Measurements from ENCODE around the gene UPK1B. TPM values are rescaled to one million over a fixed set of nuclear protein-coding genes. Genes with fewer than 3 reads are reported as not detected.

The UPK1B gene
- total and polyA plus RNA-seq, 2 donors (not counting 3 experiments of a cell fraction or from before 2014, with no cell fraction given): not detected

DNA sequence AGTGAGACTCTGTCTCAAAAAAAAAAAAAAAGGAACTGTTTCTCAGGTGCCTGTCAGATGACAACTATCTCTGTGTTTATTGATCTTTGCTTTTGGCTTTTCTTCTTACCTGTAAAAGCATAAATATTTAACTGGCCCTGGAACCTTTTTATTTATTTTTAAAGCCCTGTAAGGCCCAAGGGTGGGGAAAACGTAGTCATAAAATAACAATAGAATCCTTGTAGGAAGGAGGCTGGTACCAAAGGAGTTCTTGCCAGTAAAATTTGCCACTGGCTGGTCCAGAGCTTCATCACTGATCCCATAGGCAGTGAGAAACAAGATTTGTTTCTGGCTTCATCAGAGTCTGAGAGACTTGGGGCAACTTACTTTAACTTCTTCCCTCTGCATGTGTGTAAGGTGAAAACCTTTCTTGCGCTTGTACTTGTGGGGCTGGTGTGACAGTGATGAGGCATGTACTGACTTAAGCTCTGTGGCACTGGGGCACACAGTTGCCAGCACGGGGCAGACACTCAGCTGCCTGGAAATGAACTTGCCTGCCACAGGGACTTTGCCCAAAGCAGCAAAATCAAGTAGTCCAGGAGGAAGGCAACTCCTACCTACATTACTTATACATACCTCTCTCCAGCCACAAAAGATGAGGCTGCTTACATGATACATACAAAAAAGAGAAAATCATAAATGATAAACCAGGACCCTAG is 47.7 kb downstream of the UPK1B start:
- DNase-seq (ENCODE audit: low read depth, low spot score) (no peak), FAIRE-seq (no peak)
- Histone ChIP-seq H3K4me3 (replicated peaks in 1 of 3; ENCODE audit: insufficient read depth in 1 of 3, low read depth in 1 of 3, low read length in 3 of 3) (no peak overlapping the region), H3K9me3 (replicated peaks; ENCODE audit: control insufficient read depth, insufficient read depth, low read length) (no peaks in the 10 kb centered on the region), H3K4me1 (ENCODE audit: control insufficient read depth, extremely low read depth, insufficient read depth, low read length) (no peaks in the 10 kb centered on the region), H2AFZ (ENCODE audit: low read depth, low read length) (no peak overlapping the region), H3K27ac (ENCODE audit: insufficient read depth, low read depth, low read length) (no peak overlapping the region), H3K4me2 (ENCODE audit: insufficient read depth, low read length) (no peak overlapping the region), H3K9ac (replicated peaks; ENCODE audit: extremely low read depth, insufficient read depth, low read length) (no peak overlapping the region), H3K27me3 (ENCODE audit: control insufficient read depth in 2 of 2, insufficient read depth in 2 of 2, low read length in 2 of 2) (no peaks in the 10 kb centered on the region), H3K79me2 (ENCODE audit: control insufficient read depth, insufficient read depth, low read length) (no peaks in the 10 kb centered on the region), H3K36me3 (ENCODE audit: control insufficient read depth in 2 of 2, extremely low read depth in 1 of 2, insufficient read depth in 2 of 2, low read length in 2 of 2) (peaks cover 0 to 27% of the 10 kb centered on the region in 2 experiments), H4K20me1 (replicated peaks; ENCODE audit: control insufficient read depth, extremely low read depth, insufficient read depth, low read length) (no peaks in the 10 kb centered on the region), H3K9me1 (replicated peaks; ENCODE audit: control insufficient read depth, extremely low read depth, insufficient read depth, low read length) (no peaks in the 10 kb centered on the region)
- dilution Hi-C loops (cut with MboI; ENCODE audit: extremely low pct_ligation_motif_present, low sequenced_read_pairs) (no loop called here), intact Hi-C loops (cut with micrococcal nuclease) (no loop called here)
- ChIA-PET CTCF (no interaction called here), POLR2A (interaction anchor here (0.6 kb wide), 1 partner anchor 20 kb away, joined by 3 read pairs; the partner anchor contains the start of gene B4GALT4)
- BruUV-seq (replicated peaks): no TSS peak
- TF ChIP-seq FOS (IDR thresholded peaks at IDR 0.05; ENCODE audit: borderline replicate concordance, insufficient read depth, low read length) (no peak), GATA2 (IDR thresholded peaks at IDR 0.05; ENCODE audit: insufficient read depth, insufficient read length, low read depth, low read length) (no peak), EZH2 (IDR thresholded peaks at IDR 0.05; ENCODE audit: borderline replicate concordance, low read depth, low read length, severe bottlenecking) (no peak), POLR2A (IDR thresholded peaks at IDR 0.05; ENCODE audit: low read depth, low read length) (no peak)
- TF ChIP-seq, protein P1, sequence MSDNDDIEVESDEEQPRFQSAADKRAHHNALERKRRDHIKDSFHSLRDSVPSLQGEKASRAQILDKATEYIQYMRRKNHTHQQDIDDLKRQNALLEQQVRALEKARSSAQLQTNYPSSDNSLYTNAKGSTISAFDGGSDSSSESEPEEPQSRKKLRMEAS (IDR thresholded peaks at IDR 0.05; ENCODE audit: insufficient read depth, insufficient read length): no peak

DNA sequence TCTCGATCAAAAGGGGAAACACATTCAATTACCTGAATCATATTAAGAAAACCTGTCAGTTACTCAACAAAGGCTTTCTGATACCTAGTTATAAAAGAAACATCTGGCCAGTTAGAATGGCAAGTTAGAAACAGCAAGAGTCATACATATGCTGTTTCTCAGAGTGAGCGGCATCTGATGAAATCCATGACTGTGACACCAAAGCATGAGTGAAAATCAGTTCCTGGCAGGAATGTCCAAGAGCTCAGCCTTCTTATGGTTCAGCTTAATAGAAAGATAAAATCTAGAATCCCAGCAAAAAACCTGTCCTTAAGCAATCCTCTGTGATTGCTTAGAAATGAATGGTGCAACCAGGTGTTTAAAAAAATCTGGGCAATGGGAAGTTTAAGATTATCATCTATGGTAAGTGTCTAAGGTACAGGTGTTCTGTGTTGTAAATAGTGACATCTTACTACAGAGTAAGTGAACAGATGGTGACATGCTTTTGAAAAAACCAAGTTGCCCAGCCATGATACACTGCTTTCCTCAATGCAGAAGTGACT is 48.5 kb downstream of the UPK1B start:
- CTCF ChIA-PET: no interaction called here
- no peak overlapping the region for H2AFZ ChIP-seq (ENCODE audit: low read depth, low read length)
- BruUV-seq (replicated peaks): no TSS peak
- H3K27ac ChIP-seq (ENCODE audit: insufficient read depth, low read depth, low read length): no peak overlapping the region
- no peaks in the 10 kb centered on the region for H3K79me2 ChIP-seq (ENCODE audit: control insufficient read depth, insufficient read depth, low read length)
- intact Hi-C loops (cut with micrococcal nuclease) (no loop called here), dilution Hi-C loops (cut with MboI; ENCODE audit: extremely low pct_ligation_motif_present, low sequenced_read_pairs) (no loop called here)
- H3K4me3 ChIP-seq (replicated peaks in 1 of 3; ENCODE audit: insufficient read depth in 1 of 3, low read depth in 1 of 3, low read length in 3 of 3): no peak overlapping the region
- no peaks in the 10 kb centered on the region for H3K9me1 ChIP-seq (replicated peaks; ENCODE audit: control insufficient read depth, extremely low read depth, insufficient read depth, low read length)
- no peaks in the 10 kb centered on the region for H4K20me1 ChIP-seq (replicated peaks; ENCODE audit: control insufficient read depth, extremely low read depth, insufficient read depth, low read length)
- H3K36me3 ChIP-seq (ENCODE audit: control insufficient read depth in 2 of 2, extremely low read depth in 1 of 2, insufficient read depth in 2 of 2, low read length in 2 of 2): peaks cover 0 to 27% of the 10 kb centered on the region in 2 experiments
- TF ChIP-seq EZH2 (IDR thresholded peaks at IDR 0.05; ENCODE audit: borderline replicate concordance, low read depth, low read length, severe bottlenecking): no peak
- TF ChIP-seq JUN (IDR thresholded peaks at IDR 0.05; ENCODE audit: borderline replicate concordance, insufficient read depth, insufficient read length, low read depth): no peak
- TF ChIP-seq, protein P2, sequence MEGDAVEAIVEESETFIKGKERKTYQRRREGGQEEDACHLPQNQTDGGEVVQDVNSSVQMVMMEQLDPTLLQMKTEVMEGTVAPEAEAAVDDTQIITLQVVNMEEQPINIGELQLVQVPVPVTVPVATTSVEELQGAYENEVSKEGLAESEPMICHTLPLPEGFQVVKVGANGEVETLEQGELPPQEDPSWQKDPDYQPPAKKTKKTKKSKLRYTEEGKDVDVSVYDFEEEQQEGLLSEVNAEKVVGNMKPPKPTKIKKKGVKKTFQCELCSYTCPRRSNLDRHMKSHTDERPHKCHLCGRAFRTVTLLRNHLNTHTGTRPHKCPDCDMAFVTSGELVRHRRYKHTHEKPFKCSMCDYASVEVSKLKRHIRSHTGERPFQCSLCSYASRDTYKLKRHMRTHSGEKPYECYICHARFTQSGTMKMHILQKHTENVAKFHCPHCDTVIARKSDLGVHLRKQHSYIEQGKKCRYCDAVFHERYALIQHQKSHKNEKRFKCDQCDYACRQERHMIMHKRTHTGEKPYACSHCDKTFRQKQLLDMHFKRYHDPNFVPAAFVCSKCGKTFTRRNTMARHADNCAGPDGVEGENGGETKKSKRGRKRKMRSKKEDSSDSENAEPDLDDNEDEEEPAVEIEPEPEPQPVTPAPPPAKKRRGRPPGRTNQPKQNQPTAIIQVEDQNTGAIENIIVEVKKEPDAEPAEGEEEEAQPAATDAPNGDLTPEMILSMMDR (IDR thresholded peaks at IDR 0.05; ENCODE audit: extremely low read depth in 1 of 2, insufficient read depth in 1 of 2, low read depth in 1 of 2, low read length in 2 of 2): no peak
- TF ChIP-seq, protein P1 (IDR thresholded peaks at IDR 0.05; ENCODE audit: insufficient read depth, insufficient read length): no peak
- TF ChIP-seq GATA2 (IDR thresholded peaks at IDR 0.05; ENCODE audit: insufficient read depth, insufficient read length, low read depth, low read length): no peak
- TF ChIP-seq FOS (IDR thresholded peaks at IDR 0.05; ENCODE audit: borderline replicate concordance, insufficient read depth, low read length): no peak
- no peak for TF ChIP-seq MYC (IDR thresholded peaks at IDR 0.05; ENCODE audit: low read depth, low read length)
- no peak for TF ChIP-seq POLR2A (IDR thresholded peaks at IDR 0.05; ENCODE audit: low read depth, low read length)
- TF ChIP-seq POLR2AphosphoS5 (IDR thresholded peaks at IDR 0.05; ENCODE audit: insufficient read depth, low read depth, low read length): no peak
- no peak overlapping the region for H3K9ac ChIP-seq (replicated peaks; ENCODE audit: extremely low read depth, insufficient read depth, low read length)
- DNase-seq (ENCODE audit: low read depth, low spot score) (no peak), FAIRE-seq (no peak)
- H3K27me3 ChIP-seq (ENCODE audit: control insufficient read depth in 2 of 2, insufficient read depth in 2 of 2, low read length in 2 of 2): no peaks in the 10 kb centered on the region
- no peak overlapping the region for H3K4me2 ChIP-seq (ENCODE audit: insufficient read depth, low read length)
- H3K4me1 ChIP-seq (ENCODE audit: control insufficient read depth, extremely low read depth, insufficient read depth, low read length): no peaks in the 10 kb centered on the region
- POLR2A ChIA-PET: no interaction called here
- H3K9me3 ChIP-seq (replicated peaks; ENCODE audit: control insufficient read depth, insufficient read depth, low read length): no peaks in the 10 kb centered on the region
